ENCODE results near the gene YAF2. TPM values are rescaled to one million over a fixed set of nuclear protein-coding genes. Genes with fewer than 3 reads are reported as not detected.

Gene YAF2, protein sequence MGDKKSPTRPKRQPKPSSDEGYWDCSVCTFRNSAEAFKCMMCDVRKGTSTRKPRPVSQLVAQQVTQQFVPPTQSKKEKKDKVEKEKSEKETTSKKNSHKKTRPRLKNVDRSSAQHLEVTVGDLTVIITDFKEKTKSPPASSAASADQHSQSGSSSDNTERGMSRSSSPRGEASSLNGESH
- 31.2 to 35.4 TPM (median 32.2 TPM) in 3 replicates for total RNA-seq
- long read RNA-seq, full-length matches to known transcripts: 15 of 22 reads
- long read RNA-seq, partial matches to known transcripts: 2 of 22 reads
- long read RNA-seq, other reads (novel, unspliced or antisense): 5 of 22 reads

DNA sequence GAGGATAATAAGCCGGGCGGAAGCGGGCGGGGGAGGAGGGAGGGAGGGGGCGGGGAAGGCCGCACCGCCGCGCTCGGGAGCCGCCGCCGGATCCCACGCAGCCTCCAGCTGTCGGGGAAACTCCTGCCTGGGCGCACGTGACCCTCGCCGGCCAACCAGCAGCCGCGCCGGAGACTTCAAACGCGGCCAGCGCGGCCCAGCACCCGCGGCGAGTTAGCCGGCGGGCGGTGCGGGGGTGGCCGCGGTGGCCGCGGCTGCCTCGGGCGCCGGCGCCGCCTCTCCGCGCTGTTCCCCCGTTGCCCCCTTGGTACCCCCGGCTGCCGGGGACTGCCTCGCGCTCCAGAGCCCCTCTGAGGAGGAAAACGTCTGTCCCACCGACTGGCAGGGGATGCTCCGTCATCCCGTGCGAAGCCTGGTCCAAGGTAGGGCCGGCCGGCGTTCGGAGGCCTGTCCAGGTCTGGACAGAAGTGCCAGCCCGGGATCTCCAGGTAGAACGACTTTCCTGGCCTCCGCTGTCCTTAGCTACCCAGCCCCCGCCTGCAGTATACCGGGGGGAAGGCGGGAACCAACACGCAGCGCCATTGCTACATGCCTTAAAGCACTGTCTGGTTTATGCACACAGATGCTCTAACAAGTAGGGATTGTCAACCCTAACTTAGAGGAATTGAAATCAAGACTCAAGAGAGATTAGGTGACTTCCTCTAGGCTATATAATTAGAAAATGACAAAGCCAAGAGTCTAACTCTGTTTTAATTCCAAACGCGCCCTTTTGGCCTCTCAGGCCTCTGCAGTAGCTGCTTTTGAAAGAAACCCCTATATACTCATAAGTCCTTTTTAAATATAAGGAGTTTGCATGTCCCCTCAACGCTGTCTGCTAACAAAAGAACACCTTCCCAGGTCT, at the start of gene YAF2:
YAF2 (minus strand) TSS at position 9 of the 901 bp plus-strand sequence. CDS start 68 bp downstream, outside the sequence.
- TF ChIP-seq, protein P1, sequence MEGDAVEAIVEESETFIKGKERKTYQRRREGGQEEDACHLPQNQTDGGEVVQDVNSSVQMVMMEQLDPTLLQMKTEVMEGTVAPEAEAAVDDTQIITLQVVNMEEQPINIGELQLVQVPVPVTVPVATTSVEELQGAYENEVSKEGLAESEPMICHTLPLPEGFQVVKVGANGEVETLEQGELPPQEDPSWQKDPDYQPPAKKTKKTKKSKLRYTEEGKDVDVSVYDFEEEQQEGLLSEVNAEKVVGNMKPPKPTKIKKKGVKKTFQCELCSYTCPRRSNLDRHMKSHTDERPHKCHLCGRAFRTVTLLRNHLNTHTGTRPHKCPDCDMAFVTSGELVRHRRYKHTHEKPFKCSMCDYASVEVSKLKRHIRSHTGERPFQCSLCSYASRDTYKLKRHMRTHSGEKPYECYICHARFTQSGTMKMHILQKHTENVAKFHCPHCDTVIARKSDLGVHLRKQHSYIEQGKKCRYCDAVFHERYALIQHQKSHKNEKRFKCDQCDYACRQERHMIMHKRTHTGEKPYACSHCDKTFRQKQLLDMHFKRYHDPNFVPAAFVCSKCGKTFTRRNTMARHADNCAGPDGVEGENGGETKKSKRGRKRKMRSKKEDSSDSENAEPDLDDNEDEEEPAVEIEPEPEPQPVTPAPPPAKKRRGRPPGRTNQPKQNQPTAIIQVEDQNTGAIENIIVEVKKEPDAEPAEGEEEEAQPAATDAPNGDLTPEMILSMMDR (IDR thresholded peaks at IDR 0.05): no peak
- Mint-ChIP-seq H3K27me3 (ENCODE audit: low read depth) (no peaks in the 10 kb centered on the region), H3K9me3 (ENCODE audit: low read depth) (no peaks in the 10 kb centered on the region), H3K4me3 (ENCODE audit: unreplicated experiment) (peak within 1 kb of the TSS; percentile 94), H3K4me1 (ENCODE audit: low read depth) (peaks cover 34% of the 10 kb centered on the region), H3K36me3 (ENCODE audit: low read depth) (peaks cover 1% of the 10 kb centered on the region), H3K27ac (ENCODE audit: unreplicated experiment) (peak within 1 kb of the TSS; percentile 91)
- peak; percentile 95 for DNase-seq (ENCODE audit: low spot score)

DNA sequence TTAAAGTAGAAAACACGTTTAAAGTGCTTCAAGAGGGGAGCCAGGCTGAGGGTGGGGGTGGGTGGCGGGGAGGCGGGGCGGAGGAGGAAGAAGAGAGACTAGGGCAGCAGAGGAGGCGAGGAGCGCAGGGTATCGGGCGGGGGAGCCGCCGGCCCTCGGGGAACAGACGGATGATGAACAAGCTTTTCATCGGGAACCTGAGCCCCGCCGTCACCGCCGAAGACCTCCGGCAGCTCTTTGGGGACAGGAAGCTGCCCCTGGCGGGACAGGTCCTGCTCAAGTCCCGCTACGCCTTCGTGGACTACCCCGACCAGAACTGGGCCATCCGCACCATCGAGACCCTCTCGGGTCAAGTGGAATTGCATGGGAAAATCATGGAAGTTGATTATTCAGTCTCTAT, 48.7 kb upstream of the YAF2 start:
- TF ChIP-seq, protein P1 (IDR thresholded peaks at IDR 0.05): no peak
- Mint-ChIP-seq H3K27me3 (ENCODE audit: low read depth) (no peaks in the 10 kb centered on the region), H3K9me3 (ENCODE audit: low read depth) (no peaks in the 10 kb centered on the region), H3K4me1 (ENCODE audit: low read depth) (peaks cover 6% of the 10 kb centered on the region), H3K36me3 (ENCODE audit: low read depth) (no peaks in the 10 kb centered on the region), H3K4me3 (ENCODE audit: unreplicated experiment) (no peak overlapping the region), H3K27ac (ENCODE audit: unreplicated experiment) (no peak overlapping the region)
- no peak for DNase-seq (ENCODE audit: low spot score)

GRCh38 chr12:42285431-42285830, 47.4 kb upstream of the YAF2 start:
- DNase-seq (ENCODE audit: low spot score): no peak
- H3K9me3 Mint-ChIP-seq (ENCODE audit: low read depth): no peaks in the 10 kb centered on the region
- H3K27me3 Mint-ChIP-seq (ENCODE audit: low read depth): no peaks in the 10 kb centered on the region
- TF ChIP-seq, protein P1 (IDR thresholded peaks at IDR 0.05): no peak
- H3K4me3 Mint-ChIP-seq (ENCODE audit: unreplicated experiment): no peak overlapping the region
- H3K27ac Mint-ChIP-seq (ENCODE audit: unreplicated experiment): no peak overlapping the region
- H3K4me1 Mint-ChIP-seq (ENCODE audit: low read depth): peaks cover 6% of the 10 kb centered on the region
- no peaks in the 10 kb centered on the region for H3K36me3 Mint-ChIP-seq (ENCODE audit: low read depth)

GRCh38 chr12:42284876-42285275, 46.8 kb upstream of the YAF2 start:
- no peak overlapping the region for H3K4me3 Mint-ChIP-seq (ENCODE audit: unreplicated experiment)
- no peak for DNase-seq (ENCODE audit: low spot score)
- H3K27ac Mint-ChIP-seq (ENCODE audit: unreplicated experiment): no peak overlapping the region
- TF ChIP-seq, protein P1 (IDR thresholded peaks at IDR 0.05): no peak
- H3K27me3 Mint-ChIP-seq (ENCODE audit: low read depth): no peaks in the 10 kb centered on the region
- no peaks in the 10 kb centered on the region for H3K9me3 Mint-ChIP-seq (ENCODE audit: low read depth)
- peaks cover 6% of the 10 kb centered on the region for H3K4me1 Mint-ChIP-seq (ENCODE audit: low read depth)
- no peaks in the 10 kb centered on the region for H3K36me3 Mint-ChIP-seq (ENCODE audit: low read depth)

DNA sequence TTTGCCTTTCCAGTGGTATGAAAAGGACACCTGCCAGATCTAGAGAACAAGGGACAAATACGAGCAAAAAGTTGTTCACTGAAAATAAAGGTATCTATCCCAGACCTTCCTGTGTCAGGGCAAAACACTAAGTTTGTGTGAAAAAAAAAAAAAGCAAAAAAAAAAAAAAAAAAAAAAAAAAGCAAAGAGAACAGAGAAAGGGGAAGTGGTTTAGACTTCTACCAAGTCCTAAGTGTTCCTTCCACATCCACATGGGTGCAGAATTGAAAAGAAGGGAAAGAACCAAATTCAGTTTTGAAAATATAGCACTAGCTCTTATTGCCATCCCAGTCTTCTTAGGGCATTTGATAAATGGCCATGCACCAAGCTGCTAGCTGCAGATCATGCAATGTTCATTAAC, 46.1 kb upstream of the YAF2 start:
- Mint-ChIP-seq H3K27ac (ENCODE audit: unreplicated experiment) (no peak overlapping the region), H3K27me3 (ENCODE audit: low read depth) (no peaks in the 10 kb centered on the region), H3K36me3 (ENCODE audit: low read depth) (no peaks in the 10 kb centered on the region), H3K9me3 (ENCODE audit: low read depth) (no peaks in the 10 kb centered on the region), H3K4me1 (ENCODE audit: low read depth) (peaks cover 6% of the 10 kb centered on the region), H3K4me3 (ENCODE audit: unreplicated experiment) (no peak overlapping the region)
- TF ChIP-seq, protein P1 (IDR thresholded peaks at IDR 0.05): no peak
- DNase-seq (ENCODE audit: low spot score): no peak
